DMS79 treated with DMSO at 0.1 percent for 48 hours (cell line): ENCODE data around the gene C13orf46.

Source experiments
- DNase-seq: peaks from one replicate; lab custom pipeline; 2025; lab: John Stamatoyannopoulos, UW

Gene C13orf46

GRCh38 chr13:113970810-113971470, 2.9 kb downstream of the C13orf46 start:
- DNase-seq = peak; percentile 32

GRCh38 chr13:113969973-113970611, 3.8 kb downstream of the C13orf46 start:
- no peak for DNase-seq

- no peak for DNase-seq
These were observed 4.4 kb downstream of the C13orf46 start for GRCh38 chr13:113969311-113969972.

DNA sequence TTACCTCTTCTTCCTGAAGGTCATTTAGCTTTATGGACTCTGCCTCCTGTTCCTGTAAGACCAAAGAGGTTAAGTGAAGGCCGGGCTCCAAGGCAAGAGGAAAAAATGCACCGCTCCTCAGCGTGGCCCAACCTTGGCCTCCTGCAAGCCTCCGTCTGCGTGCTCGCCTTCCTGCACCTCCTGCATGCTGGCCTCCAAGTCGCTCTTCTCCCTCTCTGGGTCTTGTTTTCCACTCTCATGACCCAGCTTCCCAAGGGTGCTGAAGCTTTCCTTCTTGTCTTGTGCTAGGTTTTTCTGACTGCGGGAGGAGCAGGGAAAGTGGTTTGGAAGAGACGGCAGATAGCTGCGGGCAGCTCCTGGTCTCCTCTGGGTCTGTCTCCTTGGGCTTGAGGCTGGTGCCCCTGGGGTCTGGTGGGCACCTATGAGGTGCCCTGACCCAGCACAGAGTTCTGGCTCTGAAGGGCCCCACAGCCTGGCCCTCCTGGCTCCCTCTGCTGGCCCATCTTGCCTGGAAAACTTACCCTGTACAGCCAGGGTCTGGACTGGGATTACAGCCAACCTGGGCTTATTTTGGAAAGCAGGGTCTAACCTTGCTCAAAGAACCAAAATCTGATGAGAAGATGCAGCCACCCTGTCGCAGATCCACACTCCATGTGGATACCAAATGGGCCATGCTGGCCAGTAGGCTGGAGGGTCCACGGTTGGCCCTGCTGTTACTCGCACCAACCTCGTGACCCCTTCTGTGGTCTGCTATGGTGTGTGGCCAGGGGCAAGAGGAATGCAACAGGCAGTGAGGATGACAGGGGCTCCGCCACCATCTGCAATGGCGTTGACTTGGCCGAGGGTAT, 5.2 kb downstream of the C13orf46 start:
- no peak for DNase-seq

DNA sequence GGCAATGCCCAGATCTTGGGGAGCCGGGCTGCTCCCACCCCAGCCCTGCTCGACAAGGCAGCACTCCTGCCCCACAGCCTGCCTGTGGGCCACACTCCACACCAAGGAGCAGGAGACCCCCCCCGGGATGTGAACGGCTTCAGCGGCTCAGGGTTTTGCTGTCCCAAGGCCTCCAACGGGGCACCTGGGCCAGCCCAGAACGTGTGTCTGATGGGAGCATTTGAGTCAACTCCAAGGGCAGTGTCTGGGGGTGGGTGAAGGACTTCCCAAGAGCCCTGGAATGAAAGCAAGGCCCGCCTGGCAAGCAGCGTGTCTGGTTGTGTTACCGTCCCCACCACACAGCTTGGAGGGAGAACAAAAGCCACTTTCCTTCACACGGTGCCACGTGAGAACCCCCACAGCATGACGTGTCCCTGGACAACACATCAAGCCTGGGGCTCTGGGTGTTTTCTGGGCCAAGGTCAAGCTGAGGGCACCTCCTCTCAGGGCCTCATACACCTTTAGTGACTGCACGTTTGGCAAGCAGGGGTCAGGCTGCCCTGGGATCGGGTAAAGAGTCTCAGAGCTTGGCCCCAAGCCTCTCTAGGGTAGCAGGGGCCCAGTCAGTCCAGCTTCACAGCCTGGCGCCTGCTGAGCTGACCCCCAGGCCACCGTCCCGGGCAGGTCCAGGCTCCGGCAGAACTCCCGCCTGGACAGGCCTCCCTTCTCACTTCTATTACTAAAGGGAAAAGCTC, 6.0 kb downstream of the C13orf46 start:
- DNase-seq = no peak

DNA sequence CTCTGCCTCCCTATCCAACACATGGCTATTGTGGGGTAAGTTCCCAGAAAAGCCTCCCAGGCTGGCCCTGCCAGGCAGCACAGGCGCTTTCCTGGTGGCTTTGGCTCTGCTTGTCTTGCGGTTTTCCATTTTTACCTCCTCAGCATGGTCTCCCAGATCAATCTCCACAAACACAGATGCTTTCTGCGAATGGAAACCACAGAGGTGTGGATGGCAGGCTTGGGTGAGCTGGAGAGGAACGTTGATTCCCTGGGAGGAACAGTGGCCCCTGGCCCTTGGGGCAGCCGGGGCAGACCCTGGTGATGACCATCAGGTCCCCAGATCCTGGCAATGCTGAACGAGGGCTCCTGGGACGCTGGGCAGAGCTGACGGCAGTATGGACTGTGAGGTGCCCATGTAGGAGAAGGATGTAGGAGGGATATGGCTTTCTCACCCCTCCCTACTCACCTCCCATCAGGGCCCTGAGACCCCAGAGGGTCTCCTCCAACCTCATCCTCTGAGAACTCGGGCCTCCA, 6.6 kb downstream of the C13orf46 start:
- DNase-seq = no peak

DNA sequence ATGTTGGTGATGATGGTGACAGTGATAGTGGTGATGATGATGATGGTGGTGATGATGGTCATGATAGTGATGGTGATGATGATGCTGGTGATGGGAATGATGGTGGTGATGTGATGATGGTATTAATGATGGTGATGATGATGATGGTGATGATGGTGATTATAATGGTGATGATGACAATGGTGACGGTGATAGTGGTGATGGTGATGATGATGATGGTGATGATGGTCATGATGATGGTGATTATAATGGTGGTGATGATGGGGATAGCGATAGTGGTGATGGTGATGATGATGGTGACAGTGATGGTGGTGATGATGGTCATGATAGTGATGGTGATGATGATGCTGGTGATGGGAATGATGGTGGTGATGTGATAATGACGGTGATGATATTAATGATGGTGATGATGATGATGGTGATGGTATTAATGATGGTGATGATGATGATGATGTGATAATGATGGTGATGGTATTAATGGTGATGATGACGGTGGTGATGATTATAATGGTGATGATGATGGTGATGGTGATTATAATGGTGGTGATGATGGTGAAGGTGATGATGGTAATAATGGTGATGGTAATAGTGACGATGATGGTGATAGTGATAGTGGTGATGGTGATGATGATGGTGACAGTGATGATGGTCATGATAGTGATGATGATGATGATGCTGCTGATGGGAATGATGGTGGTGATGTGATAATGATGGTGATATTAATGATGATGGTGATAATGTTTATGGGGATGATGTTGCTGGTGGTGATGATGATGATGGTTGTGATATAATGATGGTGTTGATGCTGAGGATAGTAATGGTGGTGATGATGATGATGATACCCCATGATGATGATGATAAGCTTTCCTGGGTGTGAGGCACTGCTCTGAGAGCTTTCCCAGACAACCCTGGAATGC, 7.7 kb downstream of the C13orf46 start:
- no peak for DNase-seq

DNA sequence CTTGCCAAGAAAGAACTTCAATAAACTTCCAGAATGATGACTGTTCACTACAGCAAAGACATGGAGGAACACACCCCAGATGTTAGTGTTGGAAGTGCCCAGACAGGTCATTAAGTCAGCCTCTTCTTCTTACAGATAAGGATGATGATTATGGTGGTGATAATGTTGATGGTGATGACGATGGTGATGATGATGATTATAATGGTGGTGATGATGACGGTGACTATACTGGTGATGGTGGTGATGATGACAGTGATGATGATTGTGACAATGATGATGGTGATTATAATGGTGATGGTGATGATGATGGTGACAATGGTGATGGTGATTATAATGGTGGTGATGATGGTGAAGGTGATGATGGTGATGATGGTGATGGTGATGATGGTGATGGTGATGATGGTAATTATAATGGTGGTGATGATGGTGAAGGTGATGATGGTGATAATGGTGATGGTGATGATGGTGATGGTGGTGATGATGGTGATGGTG, 8.4 kb downstream of the C13orf46 start:
- no peak for DNase-seq

DNA sequence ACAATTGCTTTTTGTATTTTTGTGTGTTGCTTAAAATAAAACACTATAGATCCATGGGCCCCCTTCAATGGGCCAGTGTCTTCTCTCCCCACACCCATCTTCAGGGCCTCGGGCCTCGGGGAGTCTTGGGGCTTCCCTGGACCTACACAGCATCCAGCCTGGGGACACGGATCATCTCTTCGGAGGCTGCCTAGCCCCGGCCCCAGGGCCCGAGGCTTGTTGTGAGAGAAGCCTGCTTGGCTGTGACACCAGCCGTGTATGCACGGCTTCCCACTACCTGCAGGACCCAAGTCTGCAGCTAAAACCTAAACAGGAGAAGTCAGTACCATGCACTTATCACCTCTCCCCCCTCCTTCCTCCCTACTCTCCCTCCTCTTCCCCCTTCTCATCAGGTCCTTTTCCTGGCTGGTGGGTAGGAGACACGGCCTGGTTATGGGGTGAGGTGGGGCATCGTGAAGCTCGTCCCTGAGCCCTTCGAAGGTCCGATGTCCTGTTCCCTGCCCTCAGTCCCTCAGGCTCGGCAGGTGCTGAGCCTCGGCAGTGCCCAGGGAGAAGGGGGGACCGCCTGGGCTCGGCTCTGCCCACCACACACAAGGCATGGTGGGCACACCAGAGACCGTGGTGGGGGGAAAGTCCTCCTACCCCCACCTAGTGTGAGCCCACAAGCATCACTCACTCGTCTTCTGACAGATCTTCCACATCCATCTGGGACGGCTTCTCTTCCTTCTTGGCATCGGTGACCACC, 9.5 kb downstream of the C13orf46 start:
- DNase-seq = no peak

- DNase-seq = no peak
These were observed 10.5 kb downstream of the C13orf46 start for GRCh38 chr13:113963376-113963775.

DNA sequence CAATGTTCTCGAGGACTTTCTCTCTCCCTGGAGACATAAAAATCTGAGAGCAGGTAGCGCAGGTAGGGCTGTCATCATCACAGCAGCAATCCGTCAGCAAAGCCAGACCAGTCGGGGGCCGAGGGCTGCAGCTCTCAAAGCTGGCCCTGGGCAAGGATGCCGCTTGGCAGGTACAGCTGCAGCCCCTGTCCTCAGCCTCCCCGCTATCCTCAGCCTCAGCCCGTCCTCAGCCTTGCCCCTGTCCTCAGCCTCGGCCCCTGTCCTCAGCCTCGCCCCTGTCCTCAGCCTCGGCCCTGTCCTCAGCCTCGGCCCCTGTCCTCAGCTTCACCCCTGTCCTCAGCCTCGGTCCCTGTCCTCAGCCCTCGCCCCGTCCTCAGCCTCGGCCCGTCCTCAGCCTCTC, 10.9 kb downstream of the C13orf46 start:
- DNase-seq = no peak

- DNase-seq = no peak
These were observed 11.5 kb downstream of the C13orf46 start for GRCh38 chr13:113962386-113962785.

GRCh38 chr13:113960276-113960948, 13.5 kb downstream of the C13orf46 start:
- DNase-seq = no peak

- DNase-seq = no peak
These were observed 14.7 kb downstream of the C13orf46 start for GRCh38 chr13:113959198-113959597.

GRCh38 chr13:113958373-113958772, 15.5 kb downstream of the C13orf46 start:
- DNase-seq = no peak

- DNase-seq = no peak
These were observed 17.3 kb downstream of the C13orf46 start for GRCh38 chr13:113956571-113956970.

- DNase-seq = no peak
These were observed 18.2 kb downstream of the C13orf46 start for GRCh38 chr13:113955691-113956090.

DNA sequence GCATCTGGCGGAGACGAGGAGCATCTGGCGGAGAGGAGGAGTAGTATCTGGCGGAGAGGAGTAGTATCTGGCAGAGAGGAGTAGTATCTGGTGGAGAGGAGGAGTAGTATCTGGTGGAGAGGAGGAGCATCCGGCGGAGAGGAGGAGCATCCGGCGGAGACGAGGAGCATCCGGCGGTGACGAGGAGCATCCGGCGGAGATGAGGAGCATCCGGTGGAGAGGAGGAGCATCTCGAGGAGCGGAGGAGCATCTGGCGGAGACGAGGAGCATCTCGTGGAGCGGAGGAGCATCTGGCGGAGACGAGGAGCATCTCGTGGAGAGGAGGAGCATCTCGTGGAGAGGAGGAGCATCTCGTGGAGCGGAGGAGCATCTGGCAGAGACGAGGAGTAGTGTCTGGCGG, 18.6 kb downstream of the C13orf46 start:
- no peak for DNase-seq
